BJ (cell line): ENCODE results near the gene RPUSD4. TPM values are rescaled to one million over a fixed set of nuclear protein-coding genes. Genes with fewer than 3 reads are reported as not detected.

Experiments used
- CTCF ChIA-PET: fragments of 350-600 bp; formaldehyde crosslinking; extraction: SDS; loops from one replicate; lab custom pipeline; 2021; ENCODE audit warnings: antibody characterized with exemption, inconsistent platforms; lab: Yijun Ruan, JAX
- POLR2A ChIA-PET: fragments of 300-600 bp; sonication (Branson Sonifier 250); formaldehyde crosslinking; extraction: SDS; loops from one replicate; lab custom pipeline; 2021; ENCODE audit warnings: antibody characterized with exemption; lab: Charles Lee
- DNase-seq: peaks from one replicate; pipeline ENCODE4 v3.0.0-alpha.2; 2011; ENCODE audit warnings: low read depth
- H3K27me3 ChIP-seq: 2 replicates; pipeline ENCODE4 v1.6.0; 2011; ENCODE audit warnings: low read length; ENCODE audit not compliant: control insufficient read depth, insufficient read depth
- H3K36me3 ChIP-seq: 2 replicates; pipeline ENCODE4 v1.5.1; 2011; ENCODE audit warnings: low read length; ENCODE audit not compliant: control insufficient read depth, insufficient read depth
- H3K4me3 ChIP-seq: 2 replicates; pipeline ENCODE4 v1.5.1; 2011; ENCODE audit warnings: low read depth, mild to moderate bottlenecking, control low read depth, low read length
- polyA plus RNA-seq: library from polyadenylated mRNA; depleted of rRNA; stranded (reverse); fragments of >200 nt; gene quantifications from 2 replicates; pipeline ENCODE4 v1.2.3, GENCODE V29; 2011
- TF ChIP-seq, protein P1 (sequence below): IDR thresholded peaks from 2 replicates; pipeline ENCODE4 v1.5.1; 2011; ENCODE audit warnings: low read depth, mild to moderate bottlenecking, control low read depth, inconsistent platforms, low read length, moderate library complexity; ENCODE audit not compliant: insufficient read depth

Gene RPUSD4
- polyA plus RNA-seq, 1 experiment, result 31.8 TPM

DNA sequence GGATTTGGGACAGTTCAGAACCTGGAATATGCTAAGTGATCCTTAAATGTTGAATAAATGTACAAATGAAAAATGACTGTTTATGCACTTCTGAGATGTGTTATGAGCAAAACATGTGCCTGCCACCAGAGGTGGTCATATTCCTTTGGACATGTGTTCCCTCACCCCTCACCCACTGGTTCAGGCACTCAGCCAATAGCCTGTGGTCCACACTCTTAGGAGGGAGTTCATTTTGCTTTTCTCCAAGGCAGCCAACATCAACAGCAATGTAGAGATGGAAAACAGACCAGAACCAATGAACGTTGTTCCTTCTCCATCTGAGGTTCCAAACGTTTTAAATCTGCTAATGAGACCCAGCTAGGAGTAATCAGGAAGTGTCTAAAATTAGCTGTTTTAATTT lies 44.0 kb downstream of the RPUSD4 start:
- TF ChIP-seq, protein P1, sequence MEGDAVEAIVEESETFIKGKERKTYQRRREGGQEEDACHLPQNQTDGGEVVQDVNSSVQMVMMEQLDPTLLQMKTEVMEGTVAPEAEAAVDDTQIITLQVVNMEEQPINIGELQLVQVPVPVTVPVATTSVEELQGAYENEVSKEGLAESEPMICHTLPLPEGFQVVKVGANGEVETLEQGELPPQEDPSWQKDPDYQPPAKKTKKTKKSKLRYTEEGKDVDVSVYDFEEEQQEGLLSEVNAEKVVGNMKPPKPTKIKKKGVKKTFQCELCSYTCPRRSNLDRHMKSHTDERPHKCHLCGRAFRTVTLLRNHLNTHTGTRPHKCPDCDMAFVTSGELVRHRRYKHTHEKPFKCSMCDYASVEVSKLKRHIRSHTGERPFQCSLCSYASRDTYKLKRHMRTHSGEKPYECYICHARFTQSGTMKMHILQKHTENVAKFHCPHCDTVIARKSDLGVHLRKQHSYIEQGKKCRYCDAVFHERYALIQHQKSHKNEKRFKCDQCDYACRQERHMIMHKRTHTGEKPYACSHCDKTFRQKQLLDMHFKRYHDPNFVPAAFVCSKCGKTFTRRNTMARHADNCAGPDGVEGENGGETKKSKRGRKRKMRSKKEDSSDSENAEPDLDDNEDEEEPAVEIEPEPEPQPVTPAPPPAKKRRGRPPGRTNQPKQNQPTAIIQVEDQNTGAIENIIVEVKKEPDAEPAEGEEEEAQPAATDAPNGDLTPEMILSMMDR, result no peak
- POLR2A ChIA-PET, result no interaction called here
- Histone ChIP-seq H3K36me3 (no peaks in the 10 kb centered on the region), H3K27me3 (peaks cover 8% of the 10 kb centered on the region), H3K4me3 (no peak overlapping the region)
- CTCF ChIA-PET, result interaction anchor here (1.0 to 1.1 kb wide), 2 partner anchors 13 to 26 kb away, joined by 3 to 4 read pairs; no protein-coding TSS in a partner anchor
- no peak for DNase-seq

DNA sequence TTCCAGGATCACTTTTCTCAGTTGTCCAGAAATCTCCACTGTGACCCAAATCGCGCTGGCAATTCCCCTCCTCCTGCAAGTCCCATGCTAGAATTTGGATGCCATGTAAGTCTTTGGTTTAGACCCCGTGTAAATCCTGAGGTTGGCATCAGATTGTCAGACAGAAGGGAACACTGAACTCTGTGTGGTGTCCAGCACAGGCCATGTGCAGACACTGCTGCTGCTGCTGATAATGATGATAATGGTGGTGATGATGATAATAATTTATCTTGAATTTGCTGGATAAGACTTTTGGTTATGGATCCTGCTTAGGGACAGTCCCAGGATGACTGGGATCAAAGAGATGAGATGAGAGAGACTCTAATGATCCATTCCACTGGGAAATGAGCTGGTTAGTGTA lies 45.0 kb downstream of the RPUSD4 start:
- H3K36me3 ChIP-seq, result no peaks in the 10 kb centered on the region
- ChIA-PET CTCF (interaction anchor here (0.7 kb wide), 1 partner anchor 9 kb away, joined by 3 read pairs; no protein-coding TSS in a partner anchor), POLR2A (no interaction called here)
- peaks cover 8% of the 10 kb centered on the region for H3K27me3 ChIP-seq
- no peak for DNase-seq
- TF ChIP-seq, protein P1, result no peak
- no peak overlapping the region for H3K4me3 ChIP-seq

DNA sequence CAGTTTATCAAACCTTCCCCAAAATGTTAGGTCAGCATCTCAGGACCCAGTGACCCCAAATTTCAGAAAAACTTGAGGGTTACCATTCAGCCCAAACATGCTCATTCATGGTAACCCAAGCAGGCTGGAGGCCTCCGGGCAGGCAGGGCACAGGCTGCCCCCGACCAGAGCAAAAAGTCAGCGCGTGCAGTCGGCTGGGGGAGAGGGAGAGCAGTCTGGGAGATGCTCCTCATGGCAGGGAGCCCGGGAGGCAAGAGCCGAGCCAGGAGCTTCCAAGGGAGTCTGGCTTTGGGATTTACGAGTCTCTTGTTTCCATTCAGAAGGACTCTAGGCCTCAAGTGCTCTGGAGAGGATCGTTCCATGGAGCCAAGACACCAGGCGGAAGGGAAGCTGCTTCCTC lies 45.7 kb downstream of the RPUSD4 start:
- CTCF ChIA-PET, result no interaction called here
- DNase-seq, result no peak
- Histone ChIP-seq H3K36me3 (no peaks in the 10 kb centered on the region), H3K4me3 (no peak overlapping the region), H3K27me3 (peaks cover 6% of the 10 kb centered on the region)
- POLR2A ChIA-PET, result no interaction called here
- TF ChIP-seq, protein P1, result no peak

DNA sequence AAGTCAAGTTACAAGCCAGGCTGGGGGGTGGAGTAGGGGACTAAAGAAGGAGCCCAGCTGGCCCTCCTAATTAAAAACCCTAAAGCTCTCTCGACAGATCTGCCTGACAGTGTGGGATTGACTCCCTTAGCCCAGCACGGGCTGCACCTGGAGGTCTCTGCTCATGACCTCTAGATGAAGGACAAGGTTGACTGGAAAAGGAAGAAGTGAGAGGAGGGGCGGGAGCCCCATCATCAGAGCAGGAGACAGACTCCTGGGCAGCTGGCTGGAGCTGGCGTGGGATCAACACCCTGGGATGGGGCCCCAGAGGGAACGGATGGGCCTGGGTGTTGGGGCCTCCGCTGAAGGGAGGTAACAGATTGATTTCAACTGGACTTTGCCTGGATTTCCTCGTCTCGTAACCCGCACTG lies 46.1 kb downstream of the RPUSD4 start:
- no peak for DNase-seq
- Histone ChIP-seq H3K27me3 (peaks cover 6% of the 10 kb centered on the region), H3K36me3 (no peaks in the 10 kb centered on the region), H3K4me3 (no peak overlapping the region)
- TF ChIP-seq, protein P1, result no peak
- POLR2A ChIA-PET, result interaction anchor here (0.7 kb wide), 1 partner anchor 13 kb away, joined by 3 read pairs; no protein-coding TSS in a partner anchor
- CTCF ChIA-PET, result interaction anchor here (0.7 kb wide), 1 partner anchor 28 kb away, joined by 3 read pairs; no protein-coding TSS in a partner anchor

DNA sequence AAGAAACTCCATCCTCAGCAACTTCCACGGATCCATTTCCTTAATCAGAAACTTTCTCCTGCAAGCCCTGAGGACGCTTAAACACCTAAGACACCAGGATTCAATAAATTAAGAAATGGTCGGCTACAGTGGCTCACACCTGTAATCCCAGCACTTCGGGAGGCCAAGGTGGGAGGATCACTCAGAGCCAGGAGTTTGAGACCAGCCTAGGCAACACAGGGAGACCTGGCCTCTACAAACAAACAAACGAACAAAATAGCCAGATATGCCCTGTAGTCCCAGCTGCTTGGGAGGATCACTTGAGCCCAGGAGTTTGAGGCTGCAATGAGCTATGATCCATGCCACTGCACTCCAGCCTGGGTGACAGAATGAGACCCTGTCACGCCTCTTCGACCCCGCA lies 46.7 kb downstream of the RPUSD4 start:
- TF ChIP-seq, protein P1, result no peak

More for the DNA sequence above, 46.7 kb downstream of the RPUSD4 start:
- ChIA-PET POLR2A (interaction anchor here (0.7 kb wide), 1 partner anchor 12 kb away, joined by 3 read pairs; no protein-coding TSS in a partner anchor), CTCF (interaction anchor here (0.7 kb wide), 1 partner anchor 29 kb away, joined by 3 read pairs; no protein-coding TSS in a partner anchor)
- Histone ChIP-seq H3K27me3 (peaks cover 6% of the 10 kb centered on the region), H3K4me3 (no peak overlapping the region), H3K36me3 (no peaks in the 10 kb centered on the region)
- no peak for DNase-seq
